ENCODE measurements around the gene SEPTIN1.
A peak's percentile ranks its signal among the peaks of the same experiment; 100 is the strongest.

Gene SEPTIN1

DNA sequence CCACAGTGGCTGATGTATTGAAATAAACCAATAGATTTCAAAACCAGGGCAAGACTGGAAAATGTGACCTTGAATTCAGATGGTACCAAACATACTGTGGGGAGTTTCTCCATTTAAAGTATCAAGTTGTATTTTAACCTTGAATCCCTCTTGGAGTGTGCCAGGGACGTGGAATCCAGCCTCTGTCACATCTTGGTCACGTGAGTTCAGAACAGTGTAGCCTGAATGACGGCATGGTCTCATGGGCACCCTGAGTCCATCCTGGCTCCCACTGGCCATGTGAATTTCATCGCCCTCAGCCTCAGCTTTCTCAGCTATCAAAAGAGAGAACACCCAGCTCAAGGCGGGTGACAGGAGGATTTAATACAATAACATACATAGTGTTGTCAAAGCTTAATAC, 31.8 kb upstream of the SEPTIN1 start:
- no peak for DNase-seq
- Histone ChIP-seq H3K36me3 (peaks cover 0 to 28% (median 5%) of the 10 kb centered on the region in 3 donors), H3K27me3 (no peaks in the 10 kb centered on the region), H3K4me1 (peaks cover 0 to 21% (median 13%) of the 10 kb centered on the region in 4 donors), H3K9me3 (no peaks in the 10 kb centered on the region), H3K4me3 (no peak overlapping the region), H3K27ac (no peak overlapping the region)
- intact Hi-C loops (cut with DNase I; ENCODE audit: low total_unique reads) = no loop called here
- TF ChIP-seq, protein P1, sequence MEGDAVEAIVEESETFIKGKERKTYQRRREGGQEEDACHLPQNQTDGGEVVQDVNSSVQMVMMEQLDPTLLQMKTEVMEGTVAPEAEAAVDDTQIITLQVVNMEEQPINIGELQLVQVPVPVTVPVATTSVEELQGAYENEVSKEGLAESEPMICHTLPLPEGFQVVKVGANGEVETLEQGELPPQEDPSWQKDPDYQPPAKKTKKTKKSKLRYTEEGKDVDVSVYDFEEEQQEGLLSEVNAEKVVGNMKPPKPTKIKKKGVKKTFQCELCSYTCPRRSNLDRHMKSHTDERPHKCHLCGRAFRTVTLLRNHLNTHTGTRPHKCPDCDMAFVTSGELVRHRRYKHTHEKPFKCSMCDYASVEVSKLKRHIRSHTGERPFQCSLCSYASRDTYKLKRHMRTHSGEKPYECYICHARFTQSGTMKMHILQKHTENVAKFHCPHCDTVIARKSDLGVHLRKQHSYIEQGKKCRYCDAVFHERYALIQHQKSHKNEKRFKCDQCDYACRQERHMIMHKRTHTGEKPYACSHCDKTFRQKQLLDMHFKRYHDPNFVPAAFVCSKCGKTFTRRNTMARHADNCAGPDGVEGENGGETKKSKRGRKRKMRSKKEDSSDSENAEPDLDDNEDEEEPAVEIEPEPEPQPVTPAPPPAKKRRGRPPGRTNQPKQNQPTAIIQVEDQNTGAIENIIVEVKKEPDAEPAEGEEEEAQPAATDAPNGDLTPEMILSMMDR (IDR thresholded peaks at IDR 0.05) = no peak

DNA sequence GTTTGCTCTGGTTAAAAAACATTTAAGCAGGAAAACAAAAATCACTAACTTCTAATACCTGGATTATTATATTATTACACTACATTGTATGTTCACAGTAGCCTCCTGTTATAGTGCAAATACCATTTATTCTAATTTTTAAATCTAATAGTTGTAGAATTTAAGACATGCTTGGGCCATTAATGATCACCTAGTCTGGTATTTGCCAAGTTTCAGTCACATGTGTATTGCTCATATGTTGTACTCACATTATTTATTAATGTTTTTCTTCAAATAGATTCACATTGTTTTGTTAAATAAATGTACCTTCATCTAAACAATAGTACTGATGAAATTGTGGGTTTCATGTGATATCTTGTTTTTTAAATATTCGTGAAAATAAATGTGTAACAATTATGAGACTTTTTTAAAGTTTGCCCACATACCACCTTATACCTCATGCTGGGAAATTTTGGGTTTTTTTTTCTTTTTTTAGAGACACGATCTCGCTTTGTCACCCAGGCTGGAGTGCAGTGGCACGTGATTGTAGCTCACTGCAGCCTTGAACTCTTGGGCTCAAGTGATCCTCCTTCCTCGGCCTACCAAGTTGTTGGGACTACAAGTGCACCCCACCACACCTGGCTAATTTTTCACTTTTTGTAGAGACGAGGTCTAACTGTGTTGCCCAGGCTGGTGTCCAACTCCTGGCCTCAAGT, 30.9 kb upstream of the SEPTIN1 start:
- no peaks in the 10 kb centered on the region for H3K27me3 ChIP-seq
- no peak overlapping the region for H3K4me3 ChIP-seq
- H3K4me1 ChIP-seq = peaks cover 0 to 27% (median 20%) of the 10 kb centered on the region in 4 donors
- intact Hi-C loops (cut with DNase I; ENCODE audit: low total_unique reads) = no loop called here
- H3K36me3 ChIP-seq = peaks cover 0 to 28% (median 5%) of the 10 kb centered on the region in 3 donors
- no peak overlapping the region for H3K27ac ChIP-seq
- no peaks in the 10 kb centered on the region for H3K9me3 ChIP-seq
- no peak for DNase-seq
- TF ChIP-seq, protein P1 (IDR thresholded peaks at IDR 0.05) = no peak

DNA sequence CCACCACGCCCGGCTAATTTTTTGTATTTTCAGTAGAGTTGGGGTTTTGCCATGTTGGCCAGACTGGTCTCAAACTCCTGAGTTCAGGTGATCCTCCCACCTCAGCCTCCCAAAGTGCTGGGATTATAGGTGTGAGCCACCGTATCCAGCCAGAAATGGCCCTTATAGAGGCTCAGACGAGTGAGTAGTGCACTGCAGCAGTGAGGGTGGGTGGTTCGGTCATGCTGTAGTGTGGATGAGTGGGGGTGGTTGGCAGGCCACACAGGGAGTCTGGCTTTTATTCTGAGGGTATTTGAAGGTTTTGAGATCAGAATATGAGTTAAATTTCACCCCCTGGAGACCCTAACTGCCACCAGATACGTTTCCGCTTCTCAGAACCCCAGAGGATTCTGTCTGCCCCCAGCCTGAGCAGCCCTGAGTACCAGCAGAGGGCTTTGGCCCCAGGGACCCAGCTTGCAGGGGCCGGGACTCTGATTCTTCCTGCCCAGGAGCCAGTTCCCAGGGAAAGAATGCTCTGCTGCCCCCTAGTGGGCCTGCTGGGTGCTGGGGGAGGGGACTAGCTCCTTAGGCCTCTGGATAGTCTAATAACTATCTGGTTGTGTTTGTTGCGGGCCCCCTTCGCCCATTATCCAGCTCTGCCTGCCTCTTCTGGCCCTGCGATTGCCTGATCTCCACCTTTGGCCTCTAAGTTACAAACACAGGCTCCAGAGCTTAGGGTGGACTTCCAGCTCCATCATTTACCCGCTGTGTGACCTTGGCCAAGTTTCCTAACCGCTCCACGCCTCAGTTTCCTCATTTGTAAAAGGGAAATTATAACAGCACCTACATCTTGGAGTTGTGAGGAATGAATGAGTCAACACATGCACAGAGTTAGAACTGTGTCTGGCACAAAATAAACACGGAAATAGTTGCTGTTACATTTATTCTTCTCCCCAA, 27.0 kb upstream of the SEPTIN1 start:
- peak; percentile 88 to 94 for DNase-seq
- Histone ChIP-seq H3K9me3 (no peaks in the 10 kb centered on the region), H3K36me3 (peaks cover 0 to 27% (median 5%) of the 10 kb centered on the region in 3 donors), H3K4me1 (peaks cover 0 to 30% (median 22%) of the 10 kb centered on the region in 4 donors), H3K4me3 (no peak overlapping the region), H3K27ac (peak overlapping the region in 1 of 2 donors; percentile 41), H3K27me3 (no peaks in the 10 kb centered on the region)
- intact Hi-C loops (cut with DNase I; ENCODE audit: low total_unique reads) = no loop called here
- TF ChIP-seq, protein P1 (IDR thresholded peaks at IDR 0.05) = peak; percentile 92 to 94

DNA sequence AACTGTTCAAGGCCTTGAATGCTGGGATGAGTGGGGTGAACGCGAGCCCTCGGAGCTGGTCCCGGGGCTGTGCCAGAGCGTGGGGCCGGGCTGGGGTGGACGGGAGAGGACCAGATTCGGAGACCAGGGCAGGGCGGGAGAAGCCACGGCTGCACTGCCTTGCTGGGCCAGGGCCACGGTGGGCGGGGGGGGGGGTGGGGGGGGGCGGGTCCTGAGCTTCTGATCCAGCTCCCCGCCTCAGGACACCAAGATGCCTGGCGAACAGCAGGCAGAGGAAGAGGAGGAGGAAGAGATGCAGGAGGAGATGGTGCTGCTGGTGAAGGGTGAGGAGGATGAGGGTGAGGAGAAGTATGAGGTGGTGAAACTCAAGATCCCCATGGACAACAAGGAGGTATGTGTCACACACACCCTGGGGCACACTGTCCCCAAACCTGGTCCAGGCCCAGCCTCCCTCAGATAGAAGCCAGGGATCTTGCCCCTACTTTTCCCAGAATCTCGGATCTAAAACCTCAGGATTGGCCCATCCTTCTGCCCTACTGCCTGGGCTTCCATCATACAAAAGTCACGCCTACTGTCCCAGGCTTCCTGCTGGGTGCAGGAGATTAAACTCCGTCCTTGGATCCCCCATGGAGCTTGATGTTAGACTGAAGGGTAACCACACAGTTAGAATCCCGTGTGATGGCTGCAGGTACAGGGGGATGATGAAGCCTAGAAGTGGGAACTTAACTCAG, 25.6 kb upstream of the SEPTIN1 start:
- no peaks in the 10 kb centered on the region for H3K9me3 ChIP-seq
- intact Hi-C loops (cut with DNase I; ENCODE audit: low total_unique reads) = loop anchor here (1.0 kb wide), 1 partner anchor 342 kb away; no protein-coding TSS in a partner anchor
- TF ChIP-seq, protein P1 (IDR thresholded peaks at IDR 0.05) = no peak
- H3K27ac ChIP-seq = peak overlapping the region; percentile 80 to 92
- peaks cover 0 to 14% (median 5%) of the 10 kb centered on the region in 3 donors for H3K36me3 ChIP-seq
- no peaks in the 10 kb centered on the region for H3K27me3 ChIP-seq
- H3K4me3 ChIP-seq = peak overlapping the region; percentile 62 to 65
- DNase-seq = no peak
- peaks cover 0 to 30% (median 22%) of the 10 kb centered on the region in 4 donors for H3K4me1 ChIP-seq

Data from tibial artery (tissue), 4 donors.